A673 (cell line): ENCODE results near the gene BACH2. TPM values are rescaled to one million over a fixed set of nuclear protein-coding genes. Genes with fewer than 3 reads are reported as not detected.

Experiments
- BruUV-seq: library from RNA; stranded (reverse); fragments of 400-500 nt; replicated peaks from 2 replicates; lab custom pipeline; 2021; lab: Mats Ljungman, UMichigan
- CTCF ChIA-PET: fragments of 300-600 bp; sonication (Branson Sonifier 250); formaldehyde crosslinking; loops from one replicate; lab custom pipeline; 2022; ENCODE audit warnings: antibody characterized with exemption; lab: Charles Lee
- POLR2A ChIA-PET: fragments of 300-600 bp; sonication (Branson Sonifier 250); formaldehyde crosslinking; loops from one replicate; lab custom pipeline; 2022; ENCODE audit warnings: antibody characterized with exemption; ENCODE audit not compliant: low non-redundant PET; lab: Charles Lee
- DNase-seq: peaks from one replicate; pipeline ENCODE4 v3.0.0-alpha.2; 2015; ENCODE audit warnings: low spot score
- H3K27ac ChIP-seq: fragments of 200-600 bp; sonication (generic); 2 replicates; pipeline ENCODE4 v1.5.1; 2016; ENCODE audit warnings: mixed run types, low read depth, mild to moderate bottlenecking, mixed read lengths, antibody characterized with exemption, low read length; ENCODE audit not compliant: poor library complexity, severe bottlenecking
- H3K27me3 ChIP-seq: fragments of 200-600 bp; sonication (generic); replicated peaks from 2 replicates; pipeline ENCODE4 v1.6.1; 2017; ENCODE audit warnings: mixed run types, low read depth, mild to moderate bottlenecking, mixed read lengths, antibody characterized with exemption, low read length; ENCODE audit not compliant: insufficient read depth, poor library complexity
- H3K36me3 ChIP-seq: fragments of 200-600 bp; sonication (generic); 2 replicates; pipeline ENCODE4 v1.6.1; 2016; ENCODE audit warnings: mixed run types, mild to moderate bottlenecking, mixed read lengths, antibody characterized with exemption, low read length; ENCODE audit not compliant: insufficient read depth, poor library complexity, severe bottlenecking
- H3K4me1 ChIP-seq: fragments of 200-600 bp; sonication (generic); 2 replicates; pipeline ENCODE4 v1.6.1; 2017; ENCODE audit warnings: mixed run types, mild to moderate bottlenecking, mixed read lengths, antibody characterized with exemption, low read length; ENCODE audit not compliant: insufficient read depth, poor library complexity, severe bottlenecking
- H3K4me3 ChIP-seq: fragments of 200-600 bp; sonication (generic); 2 replicates; pipeline ENCODE4 v1.5.1; 2016; ENCODE audit warnings: low read depth, mixed run types, mild to moderate bottlenecking, mixed read lengths, low read length; ENCODE audit not compliant: poor library complexity, severe bottlenecking
- H3K9me3 ChIP-seq: fragments of 200-600 bp; sonication (generic); 2 replicates; pipeline ENCODE4 v1.6.1; 2016; ENCODE audit warnings: mixed run types, low read depth, mild to moderate bottlenecking, mixed read lengths, antibody characterized with exemption, low read length; ENCODE audit not compliant: poor library complexity, severe bottlenecking
- CTCF ChIP-seq: fragments of 300-800, 200-600 bp; sonication (generic); conservative IDR thresholded peaks from 2 replicates; pipeline ENCODE4 v1.5.1; 2017; ENCODE audit warnings: low read depth, mild to moderate bottlenecking, antibody characterized with exemption, low read length, moderate library complexity, mixed read lengths
- EZH2 ChIP-seq: fragments of 200-600 bp; sonication (generic); IDR thresholded peaks from 2 replicates; pipeline ENCODE4 v1.6.1; 2017; ENCODE audit warnings: borderline replicate concordance, low read depth, mild to moderate bottlenecking, mixed read lengths, antibody characterized with exemption, low read length; ENCODE audit not compliant: poor library complexity, severe bottlenecking
- intact Hi-C: fragments of 100-400 bp; cut with micrococcal nuclease; formaldehyde crosslinking; loops from one replicate; pipeline ENCODE4 v1.10.0; 2022; ENCODE audit not compliant: unreplicated experiment
- total RNA-seq: library from RNA; stranded (reverse); gene quantifications from 2 replicates; pipeline ENCODE4 v1.2.3, GENCODE V29; 2021

Gene BACH2
- total RNA-seq, 1 experiment from 2014 or later = 0.37 TPM

GRCh38 chr6:89941031-89941762 lies 355.4 kb downstream of the BACH2 start:
- no TSS peak for BruUV-seq
- TF ChIP-seq CTCF = no peak
- no peak for TF ChIP-seq EZH2
- peaks cover 4% of the 10 kb centered on the region for H3K27me3 ChIP-seq
- POLR2A ChIA-PET = no interaction called here
- no peaks in the 10 kb centered on the region for H3K4me1 ChIP-seq
- DNase-seq = no peak
- CTCF ChIA-PET = interaction anchor here (1.1 to 1.5 kb wide), 11 partner anchors 25 to 633 kb away, joined by 3 to 36 read pairs (median 4); no protein-coding TSS in a partner anchor
- H3K4me3 ChIP-seq = no peak overlapping the region
- H3K36me3 ChIP-seq = no peaks in the 10 kb centered on the region
- intact Hi-C loops = loop anchor here (2.0 to 10.0 kb wide), 2 partner anchors 354 to 452 kb away; partner anchors contain the start of gene BACH2
- H3K27ac ChIP-seq = no peak overlapping the region
- no peaks in the 10 kb centered on the region for H3K9me3 ChIP-seq

- H3K27me3 ChIP-seq = no peaks in the 10 kb centered on the region
- ChIA-PET POLR2A (no interaction called here), CTCF (interaction anchor here (0.6 to 1.5 kb wide), 15 partner anchors 25 to 647 kb away, joined by 3 to 36 read pairs (median 4); no protein-coding TSS in a partner anchor)
- no peaks in the 10 kb centered on the region for H3K9me3 ChIP-seq
- H3K4me3 ChIP-seq = no peak overlapping the region
- intact Hi-C loops = loop anchor here (1.0 to 10.0 kb wide), 3 partner anchors 354 to 539 kb away; partner anchors contain the start of gene BACH2
- no peaks in the 10 kb centered on the region for H3K36me3 ChIP-seq
- no peak overlapping the region for H3K27ac ChIP-seq
- peak; percentile 82 for DNase-seq
- no peak for TF ChIP-seq EZH2
- peak; percentile 81 for TF ChIP-seq CTCF
- no peaks in the 10 kb centered on the region for H3K4me1 ChIP-seq
- no TSS peak for BruUV-seq
These were observed 356.2 kb downstream of the BACH2 start for GRCh38 chr6:89940225-89941027.

DNA sequence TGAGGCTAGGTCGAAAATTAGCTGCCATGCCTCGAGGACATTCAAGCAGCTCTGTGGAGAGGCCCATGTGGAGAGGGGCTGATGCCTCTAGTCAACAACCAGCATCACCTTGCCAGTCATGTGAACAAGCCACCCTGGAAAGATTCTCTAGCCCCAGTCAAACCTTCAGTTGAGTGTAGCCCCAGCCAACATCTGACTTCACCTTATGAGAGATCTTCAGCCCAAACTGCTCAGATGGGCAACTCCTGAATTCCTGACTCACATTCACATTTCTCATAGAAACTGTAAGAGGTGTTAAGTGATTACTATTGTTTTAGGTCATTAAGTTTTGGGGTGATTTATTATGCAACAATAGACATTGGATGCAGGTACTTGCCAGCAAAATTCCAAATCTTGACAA lies 357.5 kb downstream of the BACH2 start:
- no peaks in the 10 kb centered on the region for H3K27me3 ChIP-seq
- H3K9me3 ChIP-seq = no peaks in the 10 kb centered on the region
- no peaks in the 10 kb centered on the region for H3K36me3 ChIP-seq
- no peak for TF ChIP-seq EZH2
- no peak for TF ChIP-seq CTCF
- intact Hi-C loops = no loop called here
- no peak for DNase-seq
- POLR2A ChIA-PET = no interaction called here
- no peak overlapping the region for H3K27ac ChIP-seq
- no TSS peak for BruUV-seq
- no peaks in the 10 kb centered on the region for H3K4me1 ChIP-seq
- CTCF ChIA-PET = no interaction called here
- H3K4me3 ChIP-seq = no peak overlapping the region
